RWPE2 (cell line): ENCODE results near the gene DNAI2.
"Not testable (repeated sequence)": the region's sequence is repeated elsewhere in the genome, so short reads cannot be mapped to it uniquely, and the experiment has no call there.

Experiments
- ATAC-seq: fragments of 200-7000 bp; cut with Tn5 transposase; 3 replicates; pipeline ENCODE4 v1.9.1; 2021; ENCODE audit warnings: low read depth
- DNase-seq: peaks from one replicate; pipeline ENCODE4 v3.0.0-alpha.2; 2020; ENCODE audit warnings: low spot score
- H3K27ac ChIP-seq: fragments of 450-650 bp; 2 replicates; pipeline ENCODE4 v1.5.1; 2017; ENCODE audit warnings: mild to moderate bottlenecking; ENCODE audit not compliant: poor library complexity, severe bottlenecking
- H3K27me3 ChIP-seq: fragments of 250-450 bp; sonication (Bioruptor Pico); 2 replicates; pipeline ENCODE4 v1.5.1; 2021; ENCODE audit warnings: mild to moderate bottlenecking, moderate library complexity; ENCODE audit not compliant: insufficient read depth, poor library complexity, severe bottlenecking
- H3K36me3 ChIP-seq: fragments of 250-450 bp; sonication (Bioruptor Pico); 2 replicates; pipeline ENCODE4 v1.5.1; 2020; ENCODE audit warnings: low read depth, mild to moderate bottlenecking, moderate library complexity
- H3K4me1 ChIP-seq: fragments of 250-450 bp; sonication (Bioruptor Pico); 2 replicates; pipeline ENCODE4 v1.5.1; 2021; ENCODE audit warnings: mild to moderate bottlenecking, moderate library complexity; ENCODE audit not compliant: insufficient read depth, poor library complexity, severe bottlenecking
- H3K4me3 ChIP-seq: fragments of 250-450 bp; sonication (Bioruptor Pico); 2 replicates; pipeline ENCODE4 v1.5.1; 2021; ENCODE audit warnings: mild to moderate bottlenecking, moderate library complexity; ENCODE audit not compliant: severe bottlenecking
- H3K9me3 ChIP-seq: fragments of 250-450 bp; sonication (Bioruptor Pico); 2 replicates; pipeline ENCODE4 v1.5.1; 2021; ENCODE audit warnings: mild to moderate bottlenecking, moderate library complexity; ENCODE audit not compliant: severe bottlenecking
- CTCF ChIP-seq: fragments of 450-650 bp; IDR thresholded peaks from one replicate; pipeline ENCODE4 v1.5.1; 2017; ENCODE audit warnings: mild to moderate bottlenecking, moderate library complexity; ENCODE audit not compliant: poor library complexity, severe bottlenecking

The DNAI2 gene

DNA sequence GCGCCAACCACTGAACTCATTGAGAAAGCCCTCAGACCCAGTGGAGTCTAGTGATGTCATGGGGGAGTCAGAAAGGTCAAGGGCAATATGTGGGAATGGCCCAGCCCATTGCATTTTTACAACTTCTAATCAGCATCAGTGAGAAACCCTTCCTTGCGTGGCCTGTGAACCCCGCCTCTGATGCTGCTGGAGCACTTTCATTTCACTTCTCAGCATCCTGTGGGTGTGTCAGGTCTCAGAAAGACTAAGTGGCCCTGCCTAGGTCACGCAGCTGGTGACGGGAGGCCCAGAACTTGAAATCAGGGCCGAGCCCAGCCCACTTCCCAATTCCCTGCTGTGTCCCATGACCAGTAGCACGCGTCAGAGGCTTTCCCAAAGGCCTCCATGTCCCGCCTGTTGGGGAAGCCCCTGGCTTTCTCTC is 6.1 kb downstream of the DNAI2 start:
- no peak overlapping the region for H3K27ac ChIP-seq
- H3K27me3 ChIP-seq: peaks cover 13% of the 10 kb centered on the region
- ATAC-seq (no peak), DNase-seq (no peak)
- TF ChIP-seq CTCF: no peak
- H3K4me1 ChIP-seq: peaks cover 2% of the 10 kb centered on the region
- no peak overlapping the region for H3K4me3 ChIP-seq
- H3K9me3 ChIP-seq: no peaks in the 10 kb centered on the region
- no peaks in the 10 kb centered on the region for H3K36me3 ChIP-seq

DNA sequence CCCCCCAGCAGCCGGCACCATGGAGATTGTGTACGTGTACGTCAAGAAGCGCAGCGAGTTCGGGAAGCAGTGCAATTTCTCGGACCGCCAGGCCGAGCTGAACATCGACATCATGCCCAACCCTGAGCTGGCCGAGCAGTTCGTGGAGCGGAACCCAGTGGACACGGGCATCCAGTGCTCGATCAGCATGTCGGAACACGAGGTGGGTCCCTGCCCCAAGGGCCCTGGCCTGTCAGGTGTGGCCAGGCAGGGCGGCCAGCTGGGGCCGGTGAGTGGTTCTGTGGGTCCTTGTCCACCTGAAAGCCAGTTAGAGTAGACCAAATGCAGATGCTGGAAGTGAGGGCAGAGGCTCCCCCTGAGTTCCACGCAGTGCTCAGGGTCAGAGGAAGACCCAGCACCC is 7.8 kb downstream of the DNAI2 start:
- peaks cover 2% of the 10 kb centered on the region for H3K4me1 ChIP-seq
- no peak for TF ChIP-seq CTCF
- DNase-seq: no peak

GRCh38 chr17:74282274-74282586 is 8.2 kb downstream of the DNAI2 start:
- not testable (repeated sequence) for H3K36me3 ChIP-seq, H3K9me3 ChIP-seq, H3K4me3 ChIP-seq, DNase-seq, ATAC-seq, H3K27me3 ChIP-seq, H3K4me1 ChIP-seq
- H3K27ac ChIP-seq: peak overlapping the region; percentile 17

More for the DNA sequence above, 7.8 kb downstream of the DNAI2 start:
- no peaks in the 10 kb centered on the region for H3K9me3 ChIP-seq
- H3K27ac ChIP-seq: no peak overlapping the region
- H3K27me3 ChIP-seq: no peaks in the 10 kb centered on the region
- no peaks in the 10 kb centered on the region for H3K36me3 ChIP-seq
- ATAC-seq: no peak
- H3K4me3 ChIP-seq: no peak overlapping the region

GRCh38 chr17:74282587-74283370 is 8.7 kb downstream of the DNAI2 start:
- Histone ChIP-seq H3K36me3 (no peaks in the 10 kb centered on the region), H3K9me3 (no peaks in the 10 kb centered on the region), H3K27me3 (no peaks in the 10 kb centered on the region), H3K4me3 (no peak overlapping the region), H3K27ac (peak overlapping the region; percentile 17), H3K4me1 (peaks cover 2% of the 10 kb centered on the region)
- ATAC-seq: peak; percentile 89
- TF ChIP-seq CTCF: no peak
- no peak for DNase-seq

DNA sequence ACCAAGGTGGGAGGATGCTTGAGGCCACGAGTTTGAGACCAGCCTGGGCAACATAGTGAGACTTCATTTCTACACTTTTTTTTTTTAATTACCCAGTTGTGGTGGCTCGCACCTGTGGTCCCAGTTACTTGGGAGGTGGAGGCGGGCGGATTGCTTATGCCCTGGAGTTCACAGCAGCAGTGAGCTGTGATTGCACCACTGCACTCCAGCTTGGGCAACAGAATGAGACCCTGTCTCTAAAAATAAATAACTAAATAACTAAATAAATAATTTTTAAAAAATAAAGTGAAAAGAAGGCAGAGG is 9.3 kb downstream of the DNAI2 start:
- ATAC-seq (no peak), DNase-seq (no peak)
- no peaks in the 10 kb centered on the region for H3K36me3 ChIP-seq
- no peak overlapping the region for H3K4me3 ChIP-seq
- no peak for TF ChIP-seq CTCF
- peaks cover 2% of the 10 kb centered on the region for H3K4me1 ChIP-seq
- H3K27me3 ChIP-seq: no peaks in the 10 kb centered on the region
- H3K27ac ChIP-seq: peak overlapping the region; percentile 17
- H3K9me3 ChIP-seq: no peaks in the 10 kb centered on the region
